Measurements from ENCODE around the gene SCFD2. TPM values are rescaled to one million over a fixed set of nuclear protein-coding genes. Genes with fewer than 3 reads are reported as not detected.
"Not testable (repeated sequence)": the region's sequence is repeated elsewhere in the genome, so short reads cannot be mapped to it uniquely, and the experiment has no call there.

SCFD2 gene
- total and polyA plus RNA-seq, 2 experiments from 2014 or later, result 13.2 to 15.9 TPM

DNA sequence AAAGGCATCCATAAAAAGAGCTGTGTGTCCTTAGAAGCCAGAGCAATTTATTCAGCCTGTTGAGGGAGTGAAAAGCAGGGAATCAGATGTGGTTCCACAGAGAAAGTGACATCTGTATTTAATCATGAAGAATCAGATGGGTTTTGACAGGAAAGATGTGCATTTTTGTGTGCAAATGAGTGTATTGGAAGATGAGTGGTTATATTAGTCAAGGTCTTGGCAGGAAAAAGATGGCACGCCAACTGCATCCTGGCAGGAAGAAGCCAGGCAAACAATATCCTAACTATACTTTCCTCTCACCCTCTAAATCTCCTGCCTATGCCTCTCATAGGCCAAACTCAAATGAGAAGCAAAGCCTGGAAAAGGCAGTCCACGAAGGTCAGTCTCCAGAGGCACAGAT lies 59.1 kb downstream of the SCFD2 start:
- no peak for TF ChIP-seq CTCF (IDR thresholded peaks at IDR 0.05; ENCODE audit: low read depth, low read length)
- H3K27me3 ChIP-seq, result no peaks in the 10 kb centered on the region
- H3K4me3 ChIP-seq, result no peak overlapping the region
- no peaks in the 10 kb centered on the region for H3K9me3 ChIP-seq (ENCODE audit: low read depth)
- DNase-seq (ENCODE audit: low read depth in 1 of 2, low spot score in 1 of 2), result peak in 1 of 2 donors; percentile 14
- H3K36me3 ChIP-seq, result no peaks in the 10 kb centered on the region
- no peak overlapping the region for H3K27ac ChIP-seq
- no peaks in the 10 kb centered on the region for H3K4me1 ChIP-seq (ENCODE audit: low read depth)

- not testable (repeated sequence) for H3K4me1 ChIP-seq (ENCODE audit: low read depth); H3K27me3 ChIP-seq; DNase-seq (ENCODE audit: low read depth in 1 of 2, low spot score in 1 of 2); H3K27ac ChIP-seq; H3K9me3 ChIP-seq (ENCODE audit: low read depth); H3K4me3 ChIP-seq; H3K36me3 ChIP-seq
These were observed 73.7 kb downstream of the SCFD2 start for GRCh38 chr4:53292209-53292608.

- H3K36me3 ChIP-seq, result no peaks in the 10 kb centered on the region
- TF ChIP-seq CTCF (IDR thresholded peaks at IDR 0.05; ENCODE audit: low read depth, low read length), result no peak
- no peak overlapping the region for H3K4me3 ChIP-seq
- no peaks in the 10 kb centered on the region for H3K27me3 ChIP-seq
- peak in 1 of 2 donors; percentile 12 for DNase-seq (ENCODE audit: low read depth in 1 of 2, low spot score in 1 of 2)
- no peaks in the 10 kb centered on the region for H3K4me1 ChIP-seq (ENCODE audit: low read depth)
- no peaks in the 10 kb centered on the region for H3K9me3 ChIP-seq (ENCODE audit: low read depth)
- no peak overlapping the region for H3K27ac ChIP-seq
These were observed 84.4 kb downstream of the SCFD2 start for GRCh38 chr4:53281438-53281837.

DNA sequence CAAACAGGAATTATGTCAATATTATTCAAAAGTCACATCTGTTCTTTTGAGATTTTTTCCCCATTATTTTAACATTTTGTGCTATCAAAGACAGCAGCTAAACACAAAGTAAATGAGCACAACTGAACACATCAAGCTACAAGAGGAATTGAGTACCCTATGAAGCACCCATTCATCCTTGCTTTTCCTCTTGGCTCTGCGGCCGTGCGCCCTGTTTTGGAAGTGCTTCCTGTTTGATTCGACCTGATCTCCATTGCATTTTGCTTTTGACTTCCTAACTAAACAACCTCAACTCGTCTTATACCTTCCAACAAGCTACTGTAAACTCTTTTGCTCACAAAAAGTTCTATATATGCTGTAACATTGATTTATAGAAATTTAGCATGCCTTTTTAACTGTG lies 85.0 kb downstream of the SCFD2 start:
- no peaks in the 10 kb centered on the region for H3K27me3 ChIP-seq
- no peak for TF ChIP-seq CTCF (IDR thresholded peaks at IDR 0.05; ENCODE audit: low read depth, low read length)
- H3K4me3 ChIP-seq, result no peak overlapping the region
- no peak overlapping the region for H3K27ac ChIP-seq
- no peaks in the 10 kb centered on the region for H3K9me3 ChIP-seq (ENCODE audit: low read depth)
- DNase-seq (ENCODE audit: low read depth in 1 of 2, low spot score in 1 of 2), result no peak
- no peaks in the 10 kb centered on the region for H3K36me3 ChIP-seq
- H3K4me1 ChIP-seq (ENCODE audit: low read depth), result no peaks in the 10 kb centered on the region

GRCh38 chr4:53274609-53275268 lies 91.1 kb downstream of the SCFD2 start:
- no peak overlapping the region for H3K4me3 ChIP-seq

More at GRCh38 chr4:53274609-53275268, 91.1 kb downstream of the SCFD2 start:
- DNase-seq (ENCODE audit: low read depth in 1 of 2, low spot score in 1 of 2), result no peak
- Histone ChIP-seq H3K27me3 (no peaks in the 10 kb centered on the region), H3K4me1 (ENCODE audit: low read depth) (no peaks in the 10 kb centered on the region), H3K9me3 (ENCODE audit: low read depth) (no peaks in the 10 kb centered on the region), H3K36me3 (no peaks in the 10 kb centered on the region), H3K27ac (no peak overlapping the region)
- TF ChIP-seq CTCF (IDR thresholded peaks at IDR 0.05; ENCODE audit: low read depth, low read length), result no peak

Data from cardiac muscle cell (in vitro differentiated cells and primary cell).